Gastrocnemius medialis (tissue), 4 donors: Measurements from ENCODE around the gene EEF1A2. TPM values are rescaled to one million over a fixed set of nuclear protein-coding genes. Genes with fewer than 3 reads are reported as not detected.

ENCODE experiments used
- ATAC-seq, 2 donors: fragments of 150-250 bp; one replicate each; pipeline ENCODE4 v1.9.1; 2016
- DNase-seq, 2 donors: peaks; one replicate each; pipeline ENCODE4 v3.0.0-alpha.2; 2019
- H3K27ac ChIP-seq, 4 donors: fragments of 200-600 bp; sonication (generic); 1 replicate in 1 of 4; 2 replicates in 3 of 4; pipeline ENCODE4 v1.5.1; 2016 to 2018; ENCODE audit warnings: mild to moderate bottlenecking in 2 of 4, moderate library complexity in 1 of 4
- H3K27me3 ChIP-seq, 3 donors: fragments of 200-600 bp; sonication (generic) in 2 of 3; 1 replicate in 1 of 3; 2 replicates in 2 of 3; pipeline versions ENCODE4 v1.5.1 to v1.6.0; 2016 to 2019; ENCODE audit warnings: mild to moderate bottlenecking in 1 of 3, moderate library complexity in 1 of 3
- H3K36me3 ChIP-seq, 2 donors: fragments of 200-600 bp; sonication (generic) in 1 of 2; one replicate each; pipeline ENCODE4 v1.5.1; 2017 to 2018
- H3K4me1 ChIP-seq, 2 donors: fragments of 200-600 bp; sonication (generic) in 1 of 2; one replicate each; pipeline ENCODE4 v1.5.1; 2016 to 2017; ENCODE audit warnings: mild to moderate bottlenecking in 2 of 2
- H3K4me3 ChIP-seq, 4 donors: fragments of 200-600 bp; sonication (generic) in 3 of 4; 1 replicate in 1 of 4; 2 replicates in 3 of 4; pipeline ENCODE4 v1.5.1; 2016 to 2019; ENCODE audit warnings: mild to moderate bottlenecking in 2 of 4
- H3K9me3 ChIP-seq, 3 donors: fragments of 200-600 bp; sonication (generic) in 2 of 3; 1 replicate in 1 of 3; 2 replicates in 2 of 3; pipeline ENCODE4 v1.5.1; 2016 to 2019
- POLR2A ChIP-seq, 2 donors: fragments of 450-650 bp; IDR thresholded peaks; one replicate each; pipeline ENCODE4 v1.6.1; 2017; ENCODE audit warnings: antibody characterized with exemption in 2 of 2, mild to moderate bottlenecking in 2 of 2, moderate library complexity in 2 of 2
- in situ Hi-C, 4 donors: fragments of 200-750 bp; cut with MboI; loops; one replicate each; pipeline versions ENCODE4 v1.15.0 to v1.8.0; 2017; ENCODE audit warnings: low sequenced_read_pairs in 4 of 4
- intact Hi-C: fragments of 100-400 bp; cut with DNase I; formaldehyde crosslinking; loops from one replicate; pipeline ENCODE4 v1.15.1; 2023; ENCODE audit warnings: low total_unique reads
- total RNA-seq, 4 donors: library from RNA; depleted of rRNA; stranded (reverse); fragments of >200 nt; gene quantifications; one replicate each; pipeline versions ENCODE4 v1.1.0 to v1.2.3, GENCODE V29; 2016
- TF ChIP-seq, protein P1 (sequence below), 5 experiments: fragments of 450-650 bp in 3 of 5; fragments of 200-600 bp in 2 of 5; sonication (generic) in 2 of 5; IDR thresholded peaks in 4 of 5; conservative IDR thresholded peaks in 1 of 5; 1 replicate in 4 of 5; 2 replicates in 1 of 5; pipeline ENCODE4 v1.5.1; 2016 to 2019; ENCODE audit warnings: antibody characterized with exemption in 5 of 5, mild to moderate bottlenecking in 3 of 5, moderate library complexity in 3 of 5

EEF1A2 gene
- total RNA-seq, 4 donors from 2014 or later: 1,736 to 2,603 (median 2,395) TPM

DNA sequence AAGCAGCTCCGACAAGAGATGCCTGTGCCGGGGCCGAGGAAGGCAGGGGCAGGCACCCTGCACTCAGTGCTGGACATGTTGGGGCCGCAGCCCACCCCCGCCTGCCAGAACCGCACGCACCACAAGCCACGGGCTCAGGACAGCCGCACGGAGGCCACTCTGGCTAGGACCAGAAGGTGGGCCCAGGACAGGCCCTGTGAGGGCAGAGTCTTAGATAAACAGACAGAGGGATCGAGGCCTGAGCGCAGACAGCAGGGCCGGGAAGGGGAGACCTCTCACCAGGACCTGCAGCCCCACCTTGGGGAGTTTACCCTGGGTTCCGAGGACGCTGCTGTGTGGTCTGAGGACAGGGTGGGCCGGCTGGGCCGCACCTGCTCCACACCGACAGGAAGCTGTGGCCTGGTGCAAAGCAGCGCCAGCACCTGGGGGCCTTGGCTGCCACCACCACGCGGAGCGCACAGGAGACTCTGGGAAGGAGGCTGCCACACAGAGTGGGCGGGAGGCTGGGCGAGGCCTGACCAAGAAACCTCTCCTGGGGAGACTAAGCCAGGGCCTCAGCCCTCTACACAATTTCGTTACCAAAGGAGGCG is 58.4 kb downstream of the EEF1A2 start:
- TF ChIP-seq, protein P1, sequence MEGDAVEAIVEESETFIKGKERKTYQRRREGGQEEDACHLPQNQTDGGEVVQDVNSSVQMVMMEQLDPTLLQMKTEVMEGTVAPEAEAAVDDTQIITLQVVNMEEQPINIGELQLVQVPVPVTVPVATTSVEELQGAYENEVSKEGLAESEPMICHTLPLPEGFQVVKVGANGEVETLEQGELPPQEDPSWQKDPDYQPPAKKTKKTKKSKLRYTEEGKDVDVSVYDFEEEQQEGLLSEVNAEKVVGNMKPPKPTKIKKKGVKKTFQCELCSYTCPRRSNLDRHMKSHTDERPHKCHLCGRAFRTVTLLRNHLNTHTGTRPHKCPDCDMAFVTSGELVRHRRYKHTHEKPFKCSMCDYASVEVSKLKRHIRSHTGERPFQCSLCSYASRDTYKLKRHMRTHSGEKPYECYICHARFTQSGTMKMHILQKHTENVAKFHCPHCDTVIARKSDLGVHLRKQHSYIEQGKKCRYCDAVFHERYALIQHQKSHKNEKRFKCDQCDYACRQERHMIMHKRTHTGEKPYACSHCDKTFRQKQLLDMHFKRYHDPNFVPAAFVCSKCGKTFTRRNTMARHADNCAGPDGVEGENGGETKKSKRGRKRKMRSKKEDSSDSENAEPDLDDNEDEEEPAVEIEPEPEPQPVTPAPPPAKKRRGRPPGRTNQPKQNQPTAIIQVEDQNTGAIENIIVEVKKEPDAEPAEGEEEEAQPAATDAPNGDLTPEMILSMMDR (IDR thresholded peaks at IDR 0.05 in 4 of 5, conservative IDR thresholded peaks at IDR 0.05 in 1 of 5): no peak
- TF ChIP-seq POLR2A (IDR thresholded peaks at IDR 0.05): no peak
- Histone ChIP-seq H3K27me3 (peaks cover 0 to 4% (median 0%) of the 10 kb centered on the region in 3 donors), H3K27ac (no peak overlapping the region), H3K9me3 (no peaks in the 10 kb centered on the region), H3K4me3 (no peak overlapping the region), H3K36me3 (no peaks in the 10 kb centered on the region), H3K4me1 (no peaks in the 10 kb centered on the region)
- ATAC-seq (no peak), DNase-seq (no peak)
- intact Hi-C loops (no loop called here), in situ Hi-C loops (no loop called here)

DNA sequence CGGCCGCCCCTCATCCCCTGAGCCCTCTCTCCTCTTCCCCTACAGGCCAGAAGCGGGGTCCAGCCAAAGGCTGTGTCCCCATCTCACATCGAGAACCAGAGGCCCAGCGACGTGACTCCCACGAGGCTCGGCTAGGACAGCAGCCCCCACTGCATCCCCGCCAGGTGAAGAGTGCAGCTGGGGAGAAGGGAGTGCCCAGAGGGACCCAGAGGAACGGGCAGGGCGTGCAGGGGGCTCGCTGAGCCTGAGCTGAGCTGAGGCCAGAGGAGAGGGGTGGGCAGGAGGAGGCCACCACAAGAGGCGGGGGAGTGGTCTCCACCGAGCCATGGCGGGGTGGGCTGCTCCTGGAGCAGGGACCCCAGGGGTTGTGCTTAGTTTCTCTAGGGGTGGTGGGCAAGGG is 59.0 kb downstream of the EEF1A2 start:
- ATAC-seq: no peak

DNA sequence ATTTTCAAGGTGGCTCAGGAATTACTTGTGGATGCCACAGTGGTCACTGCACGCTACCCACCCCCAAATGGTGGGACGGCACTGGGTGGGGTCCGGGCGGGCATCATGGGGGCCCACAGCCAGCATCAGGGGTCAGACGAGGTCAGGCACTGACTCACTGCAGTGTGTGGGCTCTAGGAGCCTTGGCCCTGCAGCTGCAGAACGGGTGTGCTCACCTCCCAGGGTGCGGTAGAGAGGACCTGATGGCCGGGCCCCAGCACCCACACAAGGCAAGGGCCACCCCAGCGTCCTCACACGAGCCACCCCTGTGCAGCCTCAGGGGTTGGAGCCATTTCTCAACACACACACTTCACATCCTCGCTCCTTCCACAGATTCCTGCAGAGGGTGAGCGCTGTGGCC is 60.8 kb downstream of the EEF1A2 start:
- Histone ChIP-seq H3K4me3 (no peak overlapping the region), H3K27ac (no peak overlapping the region), H3K4me1 (no peaks in the 10 kb centered on the region), H3K9me3 (no peaks in the 10 kb centered on the region), H3K36me3 (no peaks in the 10 kb centered on the region), H3K27me3 (peaks cover 0 to 16% (median 10%) of the 10 kb centered on the region in 3 donors)
- TF ChIP-seq, protein P1 (IDR thresholded peaks at IDR 0.05 in 4 of 5, conservative IDR thresholded peaks at IDR 0.05 in 1 of 5): no peak
- no peak for TF ChIP-seq POLR2A (IDR thresholded peaks at IDR 0.05)
- no peak for ATAC-seq
- in situ Hi-C loops (no loop called here), intact Hi-C loops (no loop called here)
- DNase-seq: no peak

More for the DNA sequence above, 59.0 kb downstream of the EEF1A2 start:
- Histone ChIP-seq H3K36me3 (no peaks in the 10 kb centered on the region), H3K27me3 (peaks cover 0 to 7% (median 1%) of the 10 kb centered on the region in 3 donors), H3K9me3 (no peaks in the 10 kb centered on the region), H3K27ac (no peak overlapping the region), H3K4me3 (no peak overlapping the region), H3K4me1 (no peaks in the 10 kb centered on the region)
- DNase-seq: no peak
- TF ChIP-seq, protein P1 (IDR thresholded peaks at IDR 0.05 in 4 of 5, conservative IDR thresholded peaks at IDR 0.05 in 1 of 5): no peak
- no peak for TF ChIP-seq POLR2A (IDR thresholded peaks at IDR 0.05)
- intact Hi-C loops (no loop called here), in situ Hi-C loops (no loop called here)

Other genes starting within 250 kb of the EEF1A2 start
- not detected for gene NKAIN4, start 244.6 kb downstream of the EEF1A2 start, total RNA-seq
- 10 to 100 TPM; 15.2 to 24.4 (median 18.0) TPM for gene ARFGAP1, start 226.3 kb downstream of the EEF1A2 start, total RNA-seq
- under 1 TPM in 1 of 4 donors, not detected in 3; 0.23 TPM for gene COL20A1, start 205.9 kb downstream of the EEF1A2 start, total RNA-seq
- not detected for gene CHRNA4, start 137.7 kb downstream of the EEF1A2 start, total RNA-seq
- not detected for gene KCNQ2, start 26.4 kb downstream of the EEF1A2 start, total RNA-seq
- 100 to 1,000 TPM in 1 of 4 donors, 10 to 100 TPM in 3; 50.2 to 207 (median 76.1) TPM for gene PPDPF, start 21.7 kb upstream of the EEF1A2 start, total RNA-seq
- gene PTK6, start 38.3 kb upstream of the EEF1A2 start, total RNA-seq: under 1 TPM in 1 of 4 donors, not detected in 3; 0.36 TPM
- not detected for gene SRMS, start 48.7 kb upstream of the EEF1A2 start, total RNA-seq
- under 1 TPM in 1 of 4 donors, not detected in 3; 0.13 TPM for gene FNDC11, start 55.1 kb upstream of the EEF1A2 start, total RNA-seq
- 1 to 10 TPM; 1.7 to 6.2 (median 3.6) TPM for gene HELZ2, start 75.2 kb upstream of the EEF1A2 start, total RNA-seq
- 10 to 100 TPM in 1 of 4 donors, 1 to 10 TPM in 3; 6.1 to 14.3 (median 6.8) TPM for gene GMEB2, start 128.0 kb upstream of the EEF1A2 start, total RNA-seq
- 1 to 10 TPM in 1 of 4 donors, under 1 TPM in 3; 0.51 to 1.9 (median 0.88) TPM for gene STMN3, start 154.3 kb upstream of the EEF1A2 start, total RNA-seq
- gene RTEL1, start 159.2 kb upstream of the EEF1A2 start, total RNA-seq: 1 to 10 TPM; 2.4 to 9.1 (median 6.0) TPM
- gene TNFRSF6B, start 197.6 kb upstream of the EEF1A2 start, total RNA-seq: 1 to 10 TPM; 1.2 to 4.8 (median 3.1) TPM
- gene ARFRP1, start 208.9 kb upstream of the EEF1A2 start, total RNA-seq: 10 to 100 TPM; 26.9 to 35.1 (median 27.8) TPM
- 10 to 100 TPM; 13.4 to 20.8 (median 15.5) TPM for gene ZGPAT, start 209.0 kb upstream of the EEF1A2 start, total RNA-seq
- 1 to 10 TPM; 2.0 to 6.3 (median 4.1) TPM for gene LIME1, start 237.6 kb upstream of the EEF1A2 start, total RNA-seq
- 10 to 100 TPM; 26.0 to 58.7 (median 39.1) TPM for gene SLC2A4RG, start 240.7 kb upstream of the EEF1A2 start, total RNA-seq